22Rv1 (cell line): ENCODE measurements around the gene FLNB.

ENCODE experiments used
- ZFX ChIP-seq: fragments of 450-650 bp; IDR thresholded peaks from 2 replicates; pipeline ENCODE4 v1.6.1; 2017; ENCODE audit warnings: antibody characterized with exemption, borderline replicate concordance
- TF ChIP-seq, protein P1 (sequence below): fragments of 450-650 bp; IDR thresholded peaks from 2 replicates; pipeline ENCODE4 v1.5.1; 2017; ENCODE audit warnings: mild to moderate bottlenecking

GRCh38 chr3:58005669-58006068 lies 2.6 kb upstream of the FLNB start:
- TF ChIP-seq, protein P1, sequence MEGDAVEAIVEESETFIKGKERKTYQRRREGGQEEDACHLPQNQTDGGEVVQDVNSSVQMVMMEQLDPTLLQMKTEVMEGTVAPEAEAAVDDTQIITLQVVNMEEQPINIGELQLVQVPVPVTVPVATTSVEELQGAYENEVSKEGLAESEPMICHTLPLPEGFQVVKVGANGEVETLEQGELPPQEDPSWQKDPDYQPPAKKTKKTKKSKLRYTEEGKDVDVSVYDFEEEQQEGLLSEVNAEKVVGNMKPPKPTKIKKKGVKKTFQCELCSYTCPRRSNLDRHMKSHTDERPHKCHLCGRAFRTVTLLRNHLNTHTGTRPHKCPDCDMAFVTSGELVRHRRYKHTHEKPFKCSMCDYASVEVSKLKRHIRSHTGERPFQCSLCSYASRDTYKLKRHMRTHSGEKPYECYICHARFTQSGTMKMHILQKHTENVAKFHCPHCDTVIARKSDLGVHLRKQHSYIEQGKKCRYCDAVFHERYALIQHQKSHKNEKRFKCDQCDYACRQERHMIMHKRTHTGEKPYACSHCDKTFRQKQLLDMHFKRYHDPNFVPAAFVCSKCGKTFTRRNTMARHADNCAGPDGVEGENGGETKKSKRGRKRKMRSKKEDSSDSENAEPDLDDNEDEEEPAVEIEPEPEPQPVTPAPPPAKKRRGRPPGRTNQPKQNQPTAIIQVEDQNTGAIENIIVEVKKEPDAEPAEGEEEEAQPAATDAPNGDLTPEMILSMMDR = no peak
- TF ChIP-seq ZFX = no peak
